H9 (cell line): ENCODE data around the gene PCYT2. TPM values are rescaled to one million over a fixed set of nuclear protein-coding genes. Genes with fewer than 3 reads are reported as not detected.

Source experiments
- DNase-seq: peaks from one replicate; pipeline ENCODE4 v3.0.0-alpha.2; 2017
- H2AFZ ChIP-seq: one replicate; pipeline ENCODE4 v1.6.1; 2013; ENCODE audit warnings: mild to moderate bottlenecking, low read length, control low read depth, moderate library complexity
- H2AK5ac ChIP-seq: 2 replicates; pipeline ENCODE4 v1.6.1; 2013; ENCODE audit warnings: low read length, control low read depth, mixed read lengths; ENCODE audit not compliant: insufficient read length
- H2BK120ac ChIP-seq: one replicate; pipeline ENCODE4 v1.6.1; 2013; ENCODE audit warnings: low read depth, mild to moderate bottlenecking, low read length, control low read depth, inconsistent platforms; ENCODE audit not compliant: poor library complexity, severe bottlenecking
- H2BK12ac ChIP-seq: 2 replicates; pipeline ENCODE4 v1.6.1; 2013; ENCODE audit warnings: low read length, control low read depth, mixed read lengths, low read depth; ENCODE audit not compliant: insufficient read length
- H2BK15ac ChIP-seq: 2 replicates; pipeline ENCODE4 v1.6.1; 2013; ENCODE audit warnings: low read depth, low read length, control low read depth
- H2BK20ac ChIP-seq: one replicate; pipeline ENCODE4 v1.6.1; 2013; ENCODE audit warnings: low read depth, mild to moderate bottlenecking, low read length, control low read depth, inconsistent platforms; ENCODE audit not compliant: poor library complexity, severe bottlenecking
- H2BK5ac ChIP-seq: 2 replicates; pipeline ENCODE4 v1.6.1; 2013; ENCODE audit warnings: low read length, control low read depth, mixed read lengths; ENCODE audit not compliant: insufficient read length
- H3K14ac ChIP-seq: 2 replicates; pipeline ENCODE4 v1.6.1; 2013; ENCODE audit warnings: low read length, control low read depth; ENCODE audit not compliant: insufficient read depth
- H3K18ac ChIP-seq: 2 replicates; pipeline ENCODE4 v1.6.1; 2013; ENCODE audit warnings: low read depth, mild to moderate bottlenecking, mixed read lengths, low read length, control low read depth; ENCODE audit not compliant: insufficient read length
- H3K23ac ChIP-seq: 2 replicates; pipeline ENCODE4 v1.6.1; 2013; ENCODE audit warnings: low read length, control low read depth, mixed read lengths, low read depth; ENCODE audit not compliant: insufficient read length
- H3K23me2 ChIP-seq: 2 replicates; pipeline ENCODE4 v1.6.1; 2013; ENCODE audit warnings: low read depth, mild to moderate bottlenecking, mixed read lengths, low read length, control low read depth; ENCODE audit not compliant: insufficient read length, poor library complexity, severe bottlenecking
- H3K27ac ChIP-seq: 2 replicates; pipeline ENCODE4 v1.5.1; 2013; ENCODE audit warnings: low read length, control low read depth, mixed read lengths, low read depth; ENCODE audit not compliant: insufficient read length
- H3K27me3 ChIP-seq: 2 replicates; pipeline ENCODE4 v1.6.1; 2013; ENCODE audit warnings: low read length, control low read depth, inconsistent platforms; ENCODE audit not compliant: insufficient read depth
- H3K4ac ChIP-seq: 2 replicates; pipeline ENCODE4 v1.6.1; 2013; ENCODE audit warnings: low read depth, mild to moderate bottlenecking, control low read depth, inconsistent platforms, low read length, moderate library complexity
- H3K4me1 ChIP-seq: 2 replicates; pipeline ENCODE4 v1.6.1; 2013; ENCODE audit warnings: low read length, control low read depth, inconsistent platforms; ENCODE audit not compliant: insufficient read depth
- H3K4me2 ChIP-seq: 2 replicates; pipeline ENCODE4 v1.6.1; 2013; ENCODE audit warnings: low read length, control low read depth, mixed read lengths; ENCODE audit not compliant: insufficient read length, insufficient read depth
- H3K56ac ChIP-seq: 2 replicates; pipeline ENCODE4 v1.6.1; 2013; ENCODE audit warnings: low read depth, mild to moderate bottlenecking, mixed read lengths, low read length, control low read depth; ENCODE audit not compliant: insufficient read length
- H3K79me1 ChIP-seq: 2 replicates; pipeline ENCODE4 v1.6.1; 2013; ENCODE audit warnings: low read depth, mild to moderate bottlenecking, moderate library complexity, low read length, control low read depth, inconsistent platforms; ENCODE audit not compliant: insufficient read depth, poor library complexity, severe bottlenecking
- H3K79me2 ChIP-seq: 2 replicates; pipeline ENCODE4 v1.6.1; 2013; ENCODE audit warnings: low read length, control low read depth, inconsistent platforms; ENCODE audit not compliant: insufficient read depth
- H3K9ac ChIP-seq: 2 replicates; pipeline ENCODE4 v1.6.1; 2013; ENCODE audit warnings: low read length, control low read depth, mixed read lengths; ENCODE audit not compliant: insufficient read length; ENCODE audit errors: extremely low read depth
- H3K9me3 ChIP-seq: one replicate; pipeline ENCODE4 v1.6.1; 2013; ENCODE audit warnings: low read depth, low read length, inconsistent platforms; ENCODE audit not compliant: control insufficient read depth
- H3T11ph ChIP-seq: one replicate; pipeline ENCODE4 v1.6.1; 2013; ENCODE audit warnings: mild to moderate bottlenecking, low read length, control low read depth, inconsistent platforms
- H4K20me1 ChIP-seq: one replicate; pipeline ENCODE4 v1.6.1; 2013; ENCODE audit not compliant: control insufficient read depth, insufficient read length, insufficient read depth
- H4K5ac ChIP-seq: 2 replicates; pipeline ENCODE4 v1.6.1; 2013; ENCODE audit warnings: low read depth, mild to moderate bottlenecking, mixed read lengths, low read length, control low read depth; ENCODE audit not compliant: insufficient read length
- H4K8ac ChIP-seq: replicated peaks from 2 replicates; pipeline ENCODE4 v1.6.1; 2013; ENCODE audit warnings: low read length, control low read depth, mixed read lengths, low read depth; ENCODE audit not compliant: insufficient read length
- H4K91ac ChIP-seq: 2 replicates; pipeline ENCODE4 v1.6.1; 2013; ENCODE audit warnings: low read depth, mild to moderate bottlenecking, moderate library complexity, mixed read lengths, low read length, control low read depth; ENCODE audit not compliant: insufficient read length
- H3K27ac Mint-ChIP-seq, 3 experiments: 2 replicates in 2 of 3; 3 replicates in 1 of 3; pipeline ENCODE4 v1.8.0; 2020 to 2021; ENCODE audit warnings: mixed read lengths in 3 of 3, mild to moderate bottlenecking in 1 of 3, moderate library complexity in 1 of 3
- H3K27me3 Mint-ChIP-seq: 2 replicates; pipeline ENCODE4 v1.8.0; 2021; ENCODE audit warnings: low read depth, mild to moderate bottlenecking, moderate library complexity, mixed read lengths
- H3K36me3 Mint-ChIP-seq, 3 experiments: 2 replicates in 2 of 3; 3 replicates in 1 of 3; pipeline ENCODE4 v1.8.0; 2020 to 2021; ENCODE audit warnings: low read depth in 3 of 3, mixed read lengths in 3 of 3; ENCODE audit not compliant: insufficient read depth in 1 of 3
- H3K4me1 Mint-ChIP-seq, 2 experiments: 2 replicates each; pipeline ENCODE4 v1.8.0; 2020; ENCODE audit warnings: mixed read lengths in 2 of 2
- H3K4me3 Mint-ChIP-seq, 2 experiments: 2 replicates in 1 of 2; 3 replicates in 1 of 2; pipeline ENCODE4 v1.8.0; 2020 to 2021; ENCODE audit warnings: mild to moderate bottlenecking in 2 of 2, mixed read lengths in 2 of 2, moderate library complexity in 1 of 2
- H3K9me3 Mint-ChIP-seq, 2 experiments: 2 replicates in 1 of 2; 3 replicates in 1 of 2; pipeline ENCODE4 v1.8.0; 2020; ENCODE audit warnings: mild to moderate bottlenecking in 2 of 2, mixed read lengths in 2 of 2, moderate library complexity in 1 of 2
- CTCF ChIP-seq: fragments of 200-600 bp; sonication (generic); conservative IDR thresholded peaks from 3 replicates; pipeline ENCODE4 v1.8.0; 2021; ENCODE audit warnings: antibody characterized with exemption, mild to moderate bottlenecking
- WGBS: extraction: QIAGEN DNeasy Blood & Tissue Kit; methylation state at CpG from one replicate; pipeline ENCODE4 v1.1.7; 2013; ENCODE audit warnings: missing lambda C conversion rate, low lambda C conversion rate, mixed read lengths; ENCODE audit not compliant: insufficient read length; ENCODE audit errors: extremely low coverage; 5-methylcytosine and 5-hydroxymethylcytosine counted together
- total RNA-seq: library from RNA; stranded (reverse); gene quantifications from 2 replicates; pipeline ENCODE4 v1.2.1, GENCODE V29; 2021

The PCYT2 gene
- total RNA-seq, 1 experiment from 2014 or later, result 24.5 TPM

GRCh38 chr17:81884968-81885367, 26.2 kb downstream of the PCYT2 start:
- WGBS, result no CpG with 5 or more reads among the region's 5 CpGs
- Mint-ChIP-seq H3K27ac (no peak overlapping the region), H3K36me3 (peaks cover 52 to 88% (median 75%) of the 10 kb centered on the region in 3 experiments)

More at GRCh38 chr17:81884968-81885367, 26.2 kb downstream of the PCYT2 start:
- no peak for DNase-seq
- Histone ChIP-seq H4K20me1 (no peaks in the 10 kb centered on the region), H2BK5ac (no peak overlapping the region), H3K18ac (no peak overlapping the region), H3K23ac (no peak overlapping the region), H2BK120ac (no peak overlapping the region), H3K27ac (no peak overlapping the region), H2AK5ac (no peak overlapping the region), H3K4me1 (no peaks in the 10 kb centered on the region), H4K5ac (no peak overlapping the region), H3K79me2 (peaks cover 7% of the 10 kb centered on the region; the same call in 1 of the 2 replicates), H3T11ph (no peak overlapping the region), H2BK20ac (no peak overlapping the region), H2BK12ac (no peak overlapping the region), H4K8ac (no peak overlapping the region), H4K91ac (no peak overlapping the region), H3K4ac (no peak overlapping the region), H3K9ac (no peak overlapping the region), H3K4me2 (no peak overlapping the region), H2BK15ac (no peak overlapping the region), H3K9me3 (no peaks in the 10 kb centered on the region), H3K79me1 (peaks cover 14% of the 10 kb centered on the region), H3K56ac (no peak overlapping the region), H3K27me3 (no peaks in the 10 kb centered on the region), H3K14ac (no peak overlapping the region), H2AFZ (no peak overlapping the region), H3K23me2 (no peaks in the 10 kb centered on the region)
- H3K4me1 Mint-ChIP-seq, result peaks cover 3 to 6% of the 10 kb centered on the region in 2 experiments; a peak in 3 of 4 replicates
- 0 out of 2 replicates have a peak, but pooled peaks cover 1% of the 10 kb centered on the region for H3K27me3 Mint-ChIP-seq
- H3K9me3 Mint-ChIP-seq, result no peaks in the 10 kb centered on the region
- no peak for TF ChIP-seq CTCF
- H3K4me3 Mint-ChIP-seq, result no peak overlapping the region
